Natural killer cell (primary cell): Measurements from ENCODE around the gene BCAS3. TPM values are rescaled to one million over a fixed set of nuclear protein-coding genes. Genes with fewer than 3 reads are reported as not detected.

Source experiments
- ATAC-seq, 3 donors: fragments of 150-1000 bp in 2 of 3; fragments of 200-7000 bp in 1 of 3; cut with Tn5 transposase; 1 replicate in 1 of 3; 2 replicates in 2 of 3; pipeline ENCODE4 v1.10.0; 2021; ENCODE audit warnings: mild to moderate bottlenecking in 2 of 3, moderate library complexity in 2 of 3
- DNase-seq, 2 donors: peaks; one replicate each; pipeline versions ENCODE4 v3.0.0 to v3.0.0-alpha.2; 2013 to 2021; ENCODE audit warnings: mixed read lengths in 1 of 2
- H3K27ac ChIP-seq: one replicate; pipeline ENCODE4 v1.5.1; 2013; ENCODE audit warnings: mild to moderate bottlenecking, low read length
- H3K27me3 ChIP-seq: one replicate; pipeline ENCODE4 v1.6.1; 2013; ENCODE audit warnings: low read length; ENCODE audit not compliant: control insufficient read depth, insufficient read depth
- H3K36me3 ChIP-seq: one replicate; pipeline ENCODE4 v1.6.1; 2013; ENCODE audit warnings: low read length; ENCODE audit not compliant: control insufficient read depth, insufficient read depth
- H3K4me1 ChIP-seq: one replicate; pipeline ENCODE4 v1.6.1; 2013; ENCODE audit warnings: low read length; ENCODE audit not compliant: control insufficient read depth, insufficient read depth
- H3K4me3 ChIP-seq: one replicate; pipeline ENCODE4 v1.5.1; 2013; ENCODE audit warnings: low read length
- H3K9me3 ChIP-seq: one replicate; pipeline ENCODE4 v1.6.1; 2013; ENCODE audit warnings: low read length; ENCODE audit not compliant: control insufficient read depth, insufficient read depth
- H3K27ac Mint-ChIP-seq, 2 donors: one replicate each; pipeline ENCODE4 v1.8.0; 2022; ENCODE audit warnings: mild to moderate bottlenecking in 2 of 2, mixed read lengths in 2 of 2, moderate library complexity in 1 of 2
- H3K27me3 Mint-ChIP-seq, 2 donors: one replicate each; pipeline ENCODE4 v1.8.0; 2022; ENCODE audit warnings: low read depth in 2 of 2, mixed read lengths in 2 of 2
- H3K36me3 Mint-ChIP-seq: one replicate; pipeline ENCODE4 v1.8.0; 2022; ENCODE audit warnings: mixed read lengths
- H3K4me1 Mint-ChIP-seq, 2 donors: one replicate each; pipeline ENCODE4 v1.8.0; 2022; ENCODE audit warnings: mixed read lengths in 2 of 2
- H3K4me3 Mint-ChIP-seq: one replicate; pipeline ENCODE4 v1.8.0; 2022; ENCODE audit warnings: mild to moderate bottlenecking, moderate library complexity, mixed read lengths
- H3K9me3 Mint-ChIP-seq, 2 donors: one replicate each; pipeline ENCODE4 v1.8.0; 2022; ENCODE audit warnings: mixed read lengths in 2 of 2
- WGBS: methylation state at CpG from one replicate; pipeline ENCODE4 v1.1.7; 2013; ENCODE audit warnings: missing lambda C conversion rate; ENCODE audit not compliant: insufficient coverage; 5-methylcytosine and 5-hydroxymethylcytosine counted together
- intact Hi-C: fragments of 100-400 bp; cut with micrococcal nuclease; formaldehyde crosslinking; loops from one replicate; pipeline ENCODE4 v1.14.2; 2022
- total RNA-seq, 4 donors: library from RNA; stranded (reverse); fragments of 120-200 nt in 1 of 4; gene quantifications; one replicate each; pipeline versions ENCODE4 v1.2.3 to v1.2.4, GENCODE V29; 2013 to 2022
- TF ChIP-seq, protein P1 (sequence below): fragments of 200-600 bp; IDR thresholded peaks from one replicate; pipeline ENCODE4 v1.8.0; 2022; ENCODE audit warnings: antibody characterized with exemption

Gene BCAS3
- total RNA-seq, 3 donors from 2014 or later (not counting 1 experiment from before 2014, with no cell fraction given), result 60.5 to 87.8 (median 72.0) TPM

DNA sequence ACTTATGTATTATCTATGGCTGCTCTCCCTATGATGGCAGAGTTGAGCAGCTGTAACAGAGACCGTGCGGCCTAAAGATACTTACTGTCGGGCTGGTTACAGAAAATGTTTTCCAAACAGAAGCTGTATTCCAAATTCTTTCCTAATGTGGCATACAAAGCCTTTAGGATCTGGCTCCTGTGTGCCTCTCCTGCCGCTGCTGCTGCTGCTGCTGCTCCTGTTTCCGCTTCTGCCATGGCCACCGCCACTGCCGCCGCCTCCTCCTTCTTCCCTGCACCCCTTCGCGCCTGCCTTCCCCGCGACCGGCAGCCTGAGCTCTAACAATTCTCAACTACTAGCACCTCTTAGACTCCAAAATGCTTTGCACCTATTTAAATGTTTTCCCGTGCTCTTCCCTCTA lies 458.1 kb downstream of the BCAS3 start:
- DNase-seq (no peak), ATAC-seq (no peak)
- no peaks in the 10 kb centered on the region for H3K36me3 Mint-ChIP-seq
- TF ChIP-seq, protein P1, sequence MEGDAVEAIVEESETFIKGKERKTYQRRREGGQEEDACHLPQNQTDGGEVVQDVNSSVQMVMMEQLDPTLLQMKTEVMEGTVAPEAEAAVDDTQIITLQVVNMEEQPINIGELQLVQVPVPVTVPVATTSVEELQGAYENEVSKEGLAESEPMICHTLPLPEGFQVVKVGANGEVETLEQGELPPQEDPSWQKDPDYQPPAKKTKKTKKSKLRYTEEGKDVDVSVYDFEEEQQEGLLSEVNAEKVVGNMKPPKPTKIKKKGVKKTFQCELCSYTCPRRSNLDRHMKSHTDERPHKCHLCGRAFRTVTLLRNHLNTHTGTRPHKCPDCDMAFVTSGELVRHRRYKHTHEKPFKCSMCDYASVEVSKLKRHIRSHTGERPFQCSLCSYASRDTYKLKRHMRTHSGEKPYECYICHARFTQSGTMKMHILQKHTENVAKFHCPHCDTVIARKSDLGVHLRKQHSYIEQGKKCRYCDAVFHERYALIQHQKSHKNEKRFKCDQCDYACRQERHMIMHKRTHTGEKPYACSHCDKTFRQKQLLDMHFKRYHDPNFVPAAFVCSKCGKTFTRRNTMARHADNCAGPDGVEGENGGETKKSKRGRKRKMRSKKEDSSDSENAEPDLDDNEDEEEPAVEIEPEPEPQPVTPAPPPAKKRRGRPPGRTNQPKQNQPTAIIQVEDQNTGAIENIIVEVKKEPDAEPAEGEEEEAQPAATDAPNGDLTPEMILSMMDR, result no peak
- 86% methylated on average over 14 of the region's 14 CpGs for WGBS
- Histone ChIP-seq H3K36me3 (no peaks in the 10 kb centered on the region), H3K4me3 (no peak overlapping the region), H3K27me3 (no peaks in the 10 kb centered on the region), H3K4me1 (peaks cover 11% of the 10 kb centered on the region), H3K27ac (no peak overlapping the region), H3K9me3 (no peaks in the 10 kb centered on the region)
- H3K4me3 Mint-ChIP-seq, result no peak overlapping the region
- intact Hi-C loops, result loop anchor here (10.0 kb wide), 1 partner anchor 119 kb away; no protein-coding TSS in a partner anchor
- H3K27me3 Mint-ChIP-seq, result no peaks in the 10 kb centered on the region
- peaks cover 19 to 21% of the 10 kb centered on the region in 2 donors for H3K4me1 Mint-ChIP-seq
- no peaks in the 10 kb centered on the region for H3K9me3 Mint-ChIP-seq
- peak overlapping the region in 1 of 2 donors; percentile 0 for H3K27ac Mint-ChIP-seq

DNA sequence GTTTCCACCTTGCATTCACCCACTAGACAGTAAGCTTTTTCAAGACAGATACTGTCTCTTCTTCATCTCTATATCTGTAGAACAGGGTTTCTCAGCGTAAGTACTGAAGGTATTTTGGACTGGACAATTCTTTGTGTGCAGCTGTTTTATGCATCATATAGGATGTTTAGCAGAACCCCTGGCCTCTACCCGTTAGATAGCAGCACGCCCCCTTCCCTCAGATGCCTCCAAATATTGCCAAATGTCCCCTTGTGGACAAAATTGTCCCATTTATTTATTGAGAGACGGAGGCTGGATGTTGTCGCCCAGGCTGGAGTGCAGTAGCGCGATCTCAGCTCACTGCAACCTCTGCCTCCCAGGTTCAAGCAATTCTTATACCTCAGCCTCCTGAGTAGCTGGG lies 458.6 kb downstream of the BCAS3 start:
- Histone ChIP-seq H3K9me3 (no peaks in the 10 kb centered on the region), H3K4me1 (peaks cover 11% of the 10 kb centered on the region), H3K27ac (no peak overlapping the region), H3K27me3 (no peaks in the 10 kb centered on the region), H3K36me3 (no peaks in the 10 kb centered on the region), H3K4me3 (no peak overlapping the region)
- TF ChIP-seq, protein P1, result no peak
- intact Hi-C loops, result loop anchor here (10.0 kb wide), 1 partner anchor 119 kb away; no protein-coding TSS in a partner anchor
- H3K4me1 Mint-ChIP-seq, result peaks cover 21 to 22% of the 10 kb centered on the region in 2 donors
- ATAC-seq (no peak), DNase-seq (no peak)
- no peaks in the 10 kb centered on the region for H3K36me3 Mint-ChIP-seq
- H3K27me3 Mint-ChIP-seq, result no peaks in the 10 kb centered on the region
- WGBS, result 93% methylated on average over 7 of the region's 7 CpGs
- H3K4me3 Mint-ChIP-seq, result no peak overlapping the region
- no peaks in the 10 kb centered on the region for H3K9me3 Mint-ChIP-seq
- peak overlapping the region in 1 of 2 donors; percentile 0 for H3K27ac Mint-ChIP-seq

DNA sequence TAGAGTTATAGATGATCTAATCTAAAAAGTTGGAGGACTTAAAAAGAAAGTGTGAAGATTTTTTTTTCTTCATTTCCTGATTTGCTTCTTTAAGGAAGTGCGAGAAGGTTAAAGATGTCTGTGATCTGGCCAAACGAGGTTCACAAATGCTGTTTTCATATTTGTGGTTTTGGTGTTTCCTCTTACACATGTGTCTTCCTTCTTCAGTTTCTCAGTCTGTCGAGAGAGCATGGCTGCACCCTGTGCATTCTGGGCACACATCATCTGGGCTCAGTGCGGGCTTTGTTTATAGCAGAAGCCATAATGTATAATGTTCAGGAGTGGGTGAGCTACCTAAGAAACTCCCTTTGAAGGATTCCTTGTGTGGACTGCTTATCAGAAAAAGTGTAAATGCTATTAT lies 461.6 kb downstream of the BCAS3 start:
- intact Hi-C loops, result loop anchor here (1.0 to 10.0 kb wide), 2 partner anchors 82 to 116 kb away; no protein-coding TSS in a partner anchor
- no peak overlapping the region for H3K4me3 ChIP-seq

More for the DNA sequence above, 461.6 kb downstream of the BCAS3 start:
- Mint-ChIP-seq H3K9me3 (no peaks in the 10 kb centered on the region), H3K4me3 (peak overlapping the region; percentile 78), H3K27ac (peak overlapping the region; percentile 86 to 89), H3K36me3 (no peaks in the 10 kb centered on the region), H3K4me1 (peaks cover 21 to 22% of the 10 kb centered on the region in 2 donors), H3K27me3 (no peaks in the 10 kb centered on the region)
- peak; percentile 95 to 98 (median 96) for ATAC-seq
- Histone ChIP-seq H3K36me3 (no peaks in the 10 kb centered on the region), H3K4me1 (peaks cover 11% of the 10 kb centered on the region), H3K9me3 (no peaks in the 10 kb centered on the region), H3K27ac (peak overlapping the region; percentile 64), H3K27me3 (no peaks in the 10 kb centered on the region)
- DNase-seq, result peak; percentile 31 to 84
- 0% methylated on average over 4 of the region's 4 CpGs for WGBS
- TF ChIP-seq, protein P1, result no peak
